ENCODE data around the gene C15orf61. TPM values are rescaled to one million over a fixed set of nuclear protein-coding genes. Genes with fewer than 3 reads are reported as not detected.

Gene C15orf61
- total RNA-seq, 1 donor from 2014 or later: 7.5 TPM

GRCh38 chr15:67480741-67481140 is 40.2 kb upstream of the C15orf61 start:
- DNase-seq: no peak
- peaks cover 5% of the 10 kb centered on the region for H3K36me3 Mint-ChIP-seq (ENCODE audit: unreplicated experiment)
- peaks cover 8% of the 10 kb centered on the region for H3K9me3 Mint-ChIP-seq (ENCODE audit: unreplicated experiment)
- H3K27me3 Mint-ChIP-seq (ENCODE audit: unreplicated experiment): peaks cover 2% of the 10 kb centered on the region
- H3K27ac Mint-ChIP-seq (ENCODE audit: unreplicated experiment): no peak overlapping the region
- peaks cover 12% of the 10 kb centered on the region for H3K4me1 Mint-ChIP-seq (ENCODE audit: low read depth, unreplicated experiment)
- H3K4me3 Mint-ChIP-seq (ENCODE audit: unreplicated experiment): no peak overlapping the region
- TF ChIP-seq CTCF (IDR thresholded peaks at IDR 0.05; ENCODE audit: partially characterized antibody, unreplicated experiment): no peak

DNA sequence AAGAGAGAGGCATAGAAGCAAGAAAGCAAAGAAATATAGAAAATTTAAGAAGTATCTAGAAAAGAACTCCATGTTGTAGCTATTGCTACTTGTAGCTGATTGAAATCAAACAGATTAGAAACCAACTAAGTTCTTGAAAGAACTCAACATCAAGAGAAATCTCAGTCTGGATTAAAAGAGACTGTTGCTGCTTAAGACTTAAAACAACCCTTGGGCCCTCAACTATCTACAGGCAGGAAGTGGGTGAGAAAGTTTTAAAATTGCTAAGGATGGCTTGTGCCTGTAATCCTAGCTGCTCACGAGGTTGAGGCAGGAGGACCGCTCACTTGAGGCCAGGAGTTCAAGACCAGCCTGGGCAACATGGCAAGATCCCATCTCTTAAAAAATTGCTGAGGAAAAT is 39.3 kb upstream of the C15orf61 start:
- peaks cover 12% of the 10 kb centered on the region for H3K4me1 Mint-ChIP-seq (ENCODE audit: low read depth, unreplicated experiment)
- H3K4me3 Mint-ChIP-seq (ENCODE audit: unreplicated experiment): no peak overlapping the region
- peaks cover 8% of the 10 kb centered on the region for H3K9me3 Mint-ChIP-seq (ENCODE audit: unreplicated experiment)
- H3K36me3 Mint-ChIP-seq (ENCODE audit: unreplicated experiment): peaks cover 5% of the 10 kb centered on the region
- peaks cover 2% of the 10 kb centered on the region for H3K27me3 Mint-ChIP-seq (ENCODE audit: unreplicated experiment)
- DNase-seq: no peak
- no peak for TF ChIP-seq CTCF (IDR thresholded peaks at IDR 0.05; ENCODE audit: partially characterized antibody, unreplicated experiment)
- H3K27ac Mint-ChIP-seq (ENCODE audit: unreplicated experiment): no peak overlapping the region

- H3K4me3 Mint-ChIP-seq (ENCODE audit: unreplicated experiment): no peak overlapping the region
- H3K4me1 Mint-ChIP-seq (ENCODE audit: low read depth, unreplicated experiment): peaks cover 5% of the 10 kb centered on the region
- peaks cover 6% of the 10 kb centered on the region for H3K36me3 Mint-ChIP-seq (ENCODE audit: unreplicated experiment)
- no peak overlapping the region for H3K27ac Mint-ChIP-seq (ENCODE audit: unreplicated experiment)
- TF ChIP-seq CTCF (IDR thresholded peaks at IDR 0.05; ENCODE audit: partially characterized antibody, unreplicated experiment): no peak
- DNase-seq: no peak
- H3K9me3 Mint-ChIP-seq (ENCODE audit: unreplicated experiment): peaks cover 3% of the 10 kb centered on the region
- H3K27me3 Mint-ChIP-seq (ENCODE audit: unreplicated experiment): peaks cover 2% of the 10 kb centered on the region
These were observed 25.3 kb upstream of the C15orf61 start for GRCh38 chr15:67495585-67495984.

- TF ChIP-seq CTCF (IDR thresholded peaks at IDR 0.05; ENCODE audit: partially characterized antibody, unreplicated experiment): no peak
- Mint-ChIP-seq H3K27me3 (ENCODE audit: unreplicated experiment) (no peaks in the 10 kb centered on the region), H3K9me3 (ENCODE audit: unreplicated experiment) (peaks cover 6% of the 10 kb centered on the region), H3K27ac (ENCODE audit: unreplicated experiment) (peak overlapping the region; percentile 91), H3K36me3 (ENCODE audit: unreplicated experiment) (no peaks in the 10 kb centered on the region), H3K4me3 (ENCODE audit: unreplicated experiment) (peak overlapping the region; percentile 33), H3K4me1 (ENCODE audit: low read depth, unreplicated experiment) (peaks cover 41% of the 10 kb centered on the region)
- no peak for DNase-seq
These were observed 19.6 kb upstream of the C15orf61 start for GRCh38 chr15:67501177-67501835.

DNA sequence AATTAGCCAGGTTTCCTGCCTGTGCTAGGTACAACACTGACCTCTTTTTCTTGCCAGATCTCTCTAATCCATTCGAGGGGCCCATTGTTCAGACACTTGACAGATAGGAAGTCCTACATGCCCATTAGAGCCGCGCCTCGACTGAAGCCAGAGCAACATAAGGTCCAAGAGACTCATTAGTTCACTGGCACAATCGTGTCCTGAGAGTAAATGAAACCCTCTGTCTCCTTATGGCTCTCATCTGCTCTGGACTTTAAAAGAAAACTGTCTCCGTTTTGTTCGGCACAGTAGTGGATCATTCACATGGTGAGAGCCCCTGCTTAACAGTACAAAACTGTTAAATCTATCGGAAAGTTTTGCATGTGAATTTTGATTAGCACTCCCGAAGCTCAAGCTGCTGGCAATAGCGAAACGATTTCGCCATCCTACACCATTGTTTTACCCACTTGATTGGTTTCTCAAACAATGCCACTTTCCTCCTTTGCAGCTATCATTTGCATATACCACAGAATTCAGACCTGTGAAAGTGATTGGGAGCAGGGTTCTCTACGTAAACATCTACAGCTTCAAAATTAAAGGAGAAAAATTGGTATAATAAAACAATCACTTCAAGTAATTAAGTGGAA is 19.0 kb upstream of the C15orf61 start:
- TF ChIP-seq CTCF (IDR thresholded peaks at IDR 0.05; ENCODE audit: partially characterized antibody, unreplicated experiment): no peak
- Mint-ChIP-seq H3K27ac (ENCODE audit: unreplicated experiment) (peak overlapping the region; percentile 91), H3K36me3 (ENCODE audit: unreplicated experiment) (no peaks in the 10 kb centered on the region), H3K9me3 (ENCODE audit: unreplicated experiment) (peaks cover 6% of the 10 kb centered on the region), H3K27me3 (ENCODE audit: unreplicated experiment) (no peaks in the 10 kb centered on the region), H3K4me1 (ENCODE audit: low read depth, unreplicated experiment) (peaks cover 41% of the 10 kb centered on the region), H3K4me3 (ENCODE audit: unreplicated experiment) (peak overlapping the region; percentile 33)
- DNase-seq: peak; percentile 29

Measured in glutamatergic neuron (in vitro differentiated cells).